ENCODE data around the gene NLK. TPM values are rescaled to one million over a fixed set of nuclear protein-coding genes. Genes with fewer than 3 reads are reported as not detected.
"Not testable (repeated sequence)": the region's sequence is repeated elsewhere in the genome, so short reads cannot be mapped to it uniquely, and the experiment has no call there.

Gene NLK
- total RNA-seq, 1 experiment from 2014 or later, result 14.6 TPM

- H3K4me1 Mint-ChIP-seq (ENCODE audit: insufficient read depth, unreplicated experiment), result no peaks in the 10 kb centered on the region
- BruUV-seq (replicated peaks), result no TSS peak
- CTCF ChIA-PET, result no interaction called here
- H3K36me3 Mint-ChIP-seq (ENCODE audit: insufficient read depth, unreplicated experiment), result no peaks in the 10 kb centered on the region
- H3K27ac Mint-ChIP-seq (ENCODE audit: low read depth, unreplicated experiment), result no peak overlapping the region
- no peak for DNase-seq (ENCODE audit: unreplicated experiment)
- H3K4me3 Mint-ChIP-seq (ENCODE audit: unreplicated experiment), result no peak overlapping the region
- no peak for TF ChIP-seq CTCF (IDR thresholded peaks at IDR 0.05; ENCODE audit: unreplicated experiment)
- intact Hi-C loops (cut with micrococcal nuclease), result no loop called here
- no peaks in the 10 kb centered on the region for H3K27me3 Mint-ChIP-seq (ENCODE audit: insufficient read depth, unreplicated experiment)
- no peaks in the 10 kb centered on the region for H3K9me3 Mint-ChIP-seq (ENCODE audit: unreplicated experiment)
- POLR2A ChIA-PET, result interaction anchor here (1.1 kb wide), 1 partner anchor 15 kb away, joined by 3 read pairs; no protein-coding TSS in a partner anchor
Measured at GRCh38 chr17:28097901-28098300, 55.4 kb downstream of the NLK start.

- DNase-seq (ENCODE audit: unreplicated experiment); BruUV-seq (replicated peaks); H3K36me3 Mint-ChIP-seq (ENCODE audit: insufficient read depth, unreplicated experiment); CTCF ChIA-PET; intact Hi-C loops (cut with micrococcal nuclease); H3K9me3 Mint-ChIP-seq (ENCODE audit: unreplicated experiment); H3K4me1 Mint-ChIP-seq (ENCODE audit: insufficient read depth, unreplicated experiment); H3K27ac Mint-ChIP-seq (ENCODE audit: low read depth, unreplicated experiment); H3K4me3 Mint-ChIP-seq (ENCODE audit: unreplicated experiment); H3K27me3 Mint-ChIP-seq (ENCODE audit: insufficient read depth, unreplicated experiment): not testable (repeated sequence)
- POLR2A ChIA-PET, result interaction anchor here (1.1 kb wide), 1 partner anchor 14 kb away, joined by 3 read pairs; no protein-coding TSS in a partner anchor
Measured at GRCh38 chr17:28098591-28098990, 56.1 kb downstream of the NLK start.

GRCh38 chr17:28100251-28100650, 57.8 kb downstream of the NLK start:
- H3K36me3 Mint-ChIP-seq (ENCODE audit: insufficient read depth, unreplicated experiment), result no peaks in the 10 kb centered on the region

GRCh38 chr17:28100936-28101335, 58.5 kb downstream of the NLK start:
- no TSS peak for BruUV-seq (replicated peaks)
- no peak for TF ChIP-seq CTCF (IDR thresholded peaks at IDR 0.05; ENCODE audit: unreplicated experiment)
- Mint-ChIP-seq H3K27me3 (ENCODE audit: insufficient read depth, unreplicated experiment) (no peaks in the 10 kb centered on the region), H3K36me3 (ENCODE audit: insufficient read depth, unreplicated experiment) (no peaks in the 10 kb centered on the region), H3K4me1 (ENCODE audit: insufficient read depth, unreplicated experiment) (no peaks in the 10 kb centered on the region), H3K4me3 (ENCODE audit: unreplicated experiment) (no peak overlapping the region), H3K9me3 (ENCODE audit: unreplicated experiment) (no peaks in the 10 kb centered on the region), H3K27ac (ENCODE audit: low read depth, unreplicated experiment) (no peak overlapping the region)
- no peak for DNase-seq (ENCODE audit: unreplicated experiment)
- intact Hi-C loops (cut with micrococcal nuclease), result no loop called here
- CTCF ChIA-PET, result interaction anchor here (1.6 kb wide), 1 partner anchor 11 kb away, joined by 7 read pairs; no protein-coding TSS in a partner anchor
- POLR2A ChIA-PET, result interaction anchor here (0.6 to 3.2 kb wide), 3 partner anchors 9 to 69 kb away, joined by 3 to 9 read pairs (median 4); no protein-coding TSS in a partner anchor

More at GRCh38 chr17:28100251-28100650, 57.8 kb downstream of the NLK start:
- intact Hi-C loops (cut with micrococcal nuclease), result no loop called here
- ChIA-PET POLR2A (interaction anchor here (1.0 kb wide), 1 partner anchor 59 kb away, joined by 4 read pairs; no protein-coding TSS in a partner anchor), CTCF (interaction anchor here (0.7 to 1.6 kb wide), 2 partner anchors 12 to 33 kb away, joined by 3 to 7 read pairs; no protein-coding TSS in a partner anchor)
- H3K4me3 Mint-ChIP-seq (ENCODE audit: unreplicated experiment), result no peak overlapping the region
- no peaks in the 10 kb centered on the region for H3K27me3 Mint-ChIP-seq (ENCODE audit: insufficient read depth, unreplicated experiment)
- H3K9me3 Mint-ChIP-seq (ENCODE audit: unreplicated experiment), result no peaks in the 10 kb centered on the region
- no TSS peak for BruUV-seq (replicated peaks)
- TF ChIP-seq CTCF (IDR thresholded peaks at IDR 0.05; ENCODE audit: unreplicated experiment), result no peak
- H3K4me1 Mint-ChIP-seq (ENCODE audit: insufficient read depth, unreplicated experiment), result no peaks in the 10 kb centered on the region
- no peak for DNase-seq (ENCODE audit: unreplicated experiment)
- H3K27ac Mint-ChIP-seq (ENCODE audit: low read depth, unreplicated experiment), result no peak overlapping the region

Measured in MCF 10A (cell line).